Measurements from ENCODE around the gene RHEB.

DNA sequence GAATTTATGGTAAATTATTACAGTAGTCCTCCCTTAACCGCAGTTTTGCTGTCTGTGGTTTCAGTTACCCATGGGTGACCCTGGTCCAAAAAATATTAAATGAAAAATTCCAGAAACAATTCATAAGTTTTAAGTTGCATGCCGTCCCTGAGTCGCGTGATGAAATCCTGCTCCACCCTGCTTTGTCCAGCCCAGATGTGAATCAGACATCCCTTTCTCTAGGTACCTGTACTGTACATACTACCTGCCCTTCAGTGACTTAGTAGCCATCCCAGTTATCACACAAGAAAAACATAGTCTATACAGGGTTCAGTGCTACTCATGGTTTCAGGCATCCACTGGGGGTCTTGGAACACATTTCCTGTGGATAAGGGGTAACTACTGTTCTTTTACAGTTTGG, 20.5 kb upstream of the RHEB start:
- TF ChIP-seq, protein P1, sequence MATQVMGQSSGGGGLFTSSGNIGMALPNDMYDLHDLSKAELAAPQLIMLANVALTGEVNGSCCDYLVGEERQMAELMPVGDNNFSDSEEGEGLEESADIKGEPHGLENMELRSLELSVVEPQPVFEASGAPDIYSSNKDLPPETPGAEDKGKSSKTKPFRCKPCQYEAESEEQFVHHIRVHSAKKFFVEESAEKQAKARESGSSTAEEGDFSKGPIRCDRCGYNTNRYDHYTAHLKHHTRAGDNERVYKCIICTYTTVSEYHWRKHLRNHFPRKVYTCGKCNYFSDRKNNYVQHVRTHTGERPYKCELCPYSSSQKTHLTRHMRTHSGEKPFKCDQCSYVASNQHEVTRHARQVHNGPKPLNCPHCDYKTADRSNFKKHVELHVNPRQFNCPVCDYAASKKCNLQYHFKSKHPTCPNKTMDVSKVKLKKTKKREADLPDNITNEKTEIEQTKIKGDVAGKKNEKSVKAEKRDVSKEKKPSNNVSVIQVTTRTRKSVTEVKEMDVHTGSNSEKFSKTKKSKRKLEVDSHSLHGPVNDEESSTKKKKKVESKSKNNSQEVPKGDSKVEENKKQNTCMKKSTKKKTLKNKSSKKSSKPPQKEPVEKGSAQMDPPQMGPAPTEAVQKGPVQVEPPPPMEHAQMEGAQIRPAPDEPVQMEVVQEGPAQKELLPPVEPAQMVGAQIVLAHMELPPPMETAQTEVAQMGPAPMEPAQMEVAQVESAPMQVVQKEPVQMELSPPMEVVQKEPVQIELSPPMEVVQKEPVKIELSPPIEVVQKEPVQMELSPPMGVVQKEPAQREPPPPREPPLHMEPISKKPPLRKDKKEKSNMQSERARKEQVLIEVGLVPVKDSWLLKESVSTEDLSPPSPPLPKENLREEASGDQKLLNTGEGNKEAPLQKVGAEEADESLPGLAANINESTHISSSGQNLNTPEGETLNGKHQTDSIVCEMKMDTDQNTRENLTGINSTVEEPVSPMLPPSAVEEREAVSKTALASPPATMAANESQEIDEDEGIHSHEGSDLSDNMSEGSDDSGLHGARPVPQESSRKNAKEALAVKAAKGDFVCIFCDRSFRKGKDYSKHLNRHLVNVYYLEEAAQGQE (IDR thresholded peaks at IDR 0.05; ENCODE audit: low read depth), result no peak
- TF ChIP-seq NFIC (IDR thresholded peaks at IDR 0.05) (no peak), EGR1 (IDR thresholded peaks at IDR 0.05) (no peak), TEAD4 (IDR thresholded peaks at IDR 0.05) (no peak), YY1 (IDR thresholded peaks at IDR 0.05; ENCODE audit: low read depth) (no peak), CEBPB (IDR thresholded peaks at IDR 0.05) (no peak), TAF1 (IDR thresholded peaks at IDR 0.05; ENCODE audit: low read depth) (no peak), EP300 (IDR thresholded peaks at IDR 0.05; ENCODE audit: borderline replicate concordance) (no peak), TCF12 (IDR thresholded peaks at IDR 0.05; ENCODE audit: low read depth) (no peak), RAD21 (IDR thresholded peaks at IDR 0.05; ENCODE audit: low read depth) (no peak), CREB1 (IDR thresholded peaks at IDR 0.05; ENCODE audit: low read depth) (no peak)
- TF ChIP-seq, protein P2, sequence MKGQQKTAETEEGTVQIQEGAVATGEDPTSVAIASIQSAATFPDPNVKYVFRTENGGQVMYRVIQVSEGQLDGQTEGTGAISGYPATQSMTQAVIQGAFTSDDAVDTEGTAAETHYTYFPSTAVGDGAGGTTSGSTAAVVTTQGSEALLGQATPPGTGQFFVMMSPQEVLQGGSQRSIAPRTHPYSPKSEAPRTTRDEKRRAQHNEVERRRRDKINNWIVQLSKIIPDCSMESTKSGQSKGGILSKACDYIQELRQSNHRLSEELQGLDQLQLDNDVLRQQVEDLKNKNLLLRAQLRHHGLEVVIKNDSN (IDR thresholded peaks at IDR 0.05), result no peak
- TF ChIP-seq, protein P3, sequence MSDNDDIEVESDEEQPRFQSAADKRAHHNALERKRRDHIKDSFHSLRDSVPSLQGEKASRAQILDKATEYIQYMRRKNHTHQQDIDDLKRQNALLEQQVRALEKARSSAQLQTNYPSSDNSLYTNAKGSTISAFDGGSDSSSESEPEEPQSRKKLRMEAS (IDR thresholded peaks at IDR 0.05), result no peak
